ENCODE measurements around the gene COL5A1.
"Not testable (repeated sequence)": the region's sequence is repeated elsewhere in the genome, so short reads cannot be mapped to it uniquely, and the experiment has no call there.

The COL5A1 gene

DNA sequence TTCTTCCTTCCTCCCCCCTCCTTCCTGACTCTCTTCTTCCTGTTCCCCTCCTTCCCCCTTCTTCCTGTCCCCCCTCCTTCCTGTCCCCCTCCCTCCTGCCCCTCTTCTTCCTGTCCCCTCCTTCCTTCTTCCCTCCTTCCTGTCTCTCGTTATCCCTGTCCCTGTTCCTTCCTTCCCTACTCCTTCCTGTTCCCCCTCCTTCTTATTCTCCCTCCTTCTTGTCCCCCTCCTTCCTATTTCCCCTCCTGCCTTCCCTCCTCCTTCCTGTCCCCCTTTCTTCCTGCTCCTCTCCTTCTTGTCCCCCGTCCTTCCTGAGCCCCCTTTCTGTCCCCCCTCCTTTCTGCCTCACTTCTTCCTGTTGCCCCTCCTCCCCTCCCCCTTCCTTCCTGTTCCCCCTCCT is 70.6 kb downstream of the COL5A1 start:
- no peak for DNase-seq

DNA sequence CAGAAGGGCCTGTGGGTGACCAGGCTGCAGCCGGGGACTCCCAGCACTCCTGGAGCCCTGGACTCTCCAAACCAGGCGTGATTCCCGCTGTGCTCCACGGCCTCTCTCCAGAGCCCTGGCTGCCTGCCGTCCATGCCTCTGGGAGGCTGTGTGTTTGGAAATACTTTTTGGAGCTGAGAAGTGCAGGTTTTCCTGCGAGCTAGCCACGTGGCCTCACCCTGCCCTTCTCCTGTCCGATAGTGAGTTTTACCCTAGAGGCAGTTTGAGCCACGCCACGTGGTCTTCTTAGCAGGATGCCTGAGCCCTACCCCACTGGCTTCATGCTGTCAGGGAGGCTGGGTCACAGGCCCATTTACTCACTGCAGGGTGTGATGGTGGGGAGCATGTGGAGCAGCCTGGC is 71.3 kb downstream of the COL5A1 start:
- no peak for DNase-seq

DNA sequence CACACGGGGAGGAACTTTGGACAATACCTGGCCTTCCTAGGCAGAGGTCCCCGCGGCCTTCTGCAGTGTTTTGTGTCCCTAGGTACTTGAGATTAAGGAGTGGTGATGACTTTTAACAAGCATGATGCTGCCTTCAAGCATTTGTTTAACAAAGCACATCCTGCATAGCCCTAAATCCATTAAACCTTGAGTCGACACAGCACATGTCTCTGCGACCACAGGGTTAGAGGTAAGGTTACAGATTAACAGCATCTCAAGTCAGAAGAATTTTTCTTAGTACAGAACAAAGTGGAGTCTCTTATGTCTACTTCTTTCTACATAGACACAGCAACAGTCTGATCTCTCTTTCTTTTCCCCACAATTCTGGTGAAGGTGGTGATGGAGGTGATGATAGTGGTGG is 73.9 kb downstream of the COL5A1 start:
- DNase-seq, result not testable (repeated sequence)

DNA sequence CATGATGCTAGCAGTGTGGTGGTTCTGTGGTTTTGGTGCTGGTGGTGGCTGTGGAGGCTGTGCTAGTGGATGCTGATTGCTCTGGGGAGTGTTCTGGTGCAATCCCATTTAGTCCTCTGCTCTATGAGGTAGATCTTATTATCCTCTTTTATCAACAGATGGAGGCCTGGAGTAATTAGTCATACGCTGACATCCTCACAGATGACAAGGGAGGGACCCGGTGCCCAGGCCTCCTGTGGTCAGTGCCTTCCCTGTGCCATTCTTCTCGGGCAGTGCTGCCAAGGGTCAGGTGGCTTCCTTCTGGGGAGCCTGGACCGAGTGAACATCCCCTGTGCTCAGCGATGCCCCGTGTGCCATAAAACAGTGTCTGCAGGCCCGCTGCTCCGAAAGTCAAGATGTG is 74.5 kb downstream of the COL5A1 start:
- no peak for DNase-seq

DNA sequence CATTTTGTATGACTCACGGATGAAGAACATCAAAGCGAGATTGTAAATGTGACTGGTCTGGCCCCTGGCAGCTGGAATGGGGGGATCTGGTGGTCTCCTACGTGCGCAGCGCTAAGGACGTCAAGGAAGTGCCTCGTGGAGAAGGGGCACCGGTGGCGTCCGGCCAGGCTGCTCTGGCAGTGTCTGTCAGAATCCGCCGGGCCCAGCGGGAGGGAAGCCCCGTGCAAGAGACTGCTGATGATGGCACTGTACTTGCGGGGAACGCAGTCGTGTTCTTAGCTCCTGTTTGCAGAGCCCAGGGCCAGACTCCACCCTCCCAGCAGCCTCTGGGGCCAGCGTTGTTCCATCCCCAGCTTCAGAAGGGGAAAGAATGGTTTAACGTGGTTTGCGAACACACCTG is 75.5 kb downstream of the COL5A1 start:
- no peak for DNase-seq

DNA sequence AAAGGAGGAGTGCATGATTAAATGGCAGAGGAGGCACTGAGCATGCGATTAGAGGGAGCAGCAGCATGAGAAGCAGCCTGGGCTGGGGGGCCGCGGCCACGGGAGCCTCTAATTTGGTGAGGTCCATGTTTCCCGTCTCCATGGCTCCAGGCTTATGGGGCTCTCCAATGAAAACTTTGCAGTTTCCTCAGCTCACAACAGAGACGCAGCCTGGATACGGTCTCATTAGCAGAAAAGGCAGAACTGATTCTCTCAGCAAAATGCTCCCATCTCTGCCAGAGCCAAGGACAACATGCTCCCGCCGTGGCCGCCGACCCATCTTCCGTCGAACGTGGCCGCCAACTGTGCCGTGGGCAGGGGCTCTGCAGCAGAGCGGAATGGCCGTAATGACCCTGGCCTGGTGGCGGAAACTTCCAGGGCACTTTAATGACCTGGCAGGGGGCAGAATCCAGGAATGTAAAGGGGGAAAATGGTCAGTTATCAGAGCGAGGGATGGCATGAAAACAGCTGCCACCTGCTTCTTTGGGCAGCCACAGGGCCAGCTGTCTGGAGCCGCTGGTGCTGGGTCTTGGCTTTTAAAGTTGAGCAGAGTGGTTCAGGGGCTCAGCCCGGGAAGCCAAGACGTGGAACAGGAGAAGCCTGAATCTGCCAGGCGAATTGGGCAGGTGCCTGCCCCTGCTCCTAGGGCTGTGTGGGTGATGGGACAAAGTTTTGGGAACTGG is 76.5 kb downstream of the COL5A1 start:
- no peak for DNase-seq

DNA sequence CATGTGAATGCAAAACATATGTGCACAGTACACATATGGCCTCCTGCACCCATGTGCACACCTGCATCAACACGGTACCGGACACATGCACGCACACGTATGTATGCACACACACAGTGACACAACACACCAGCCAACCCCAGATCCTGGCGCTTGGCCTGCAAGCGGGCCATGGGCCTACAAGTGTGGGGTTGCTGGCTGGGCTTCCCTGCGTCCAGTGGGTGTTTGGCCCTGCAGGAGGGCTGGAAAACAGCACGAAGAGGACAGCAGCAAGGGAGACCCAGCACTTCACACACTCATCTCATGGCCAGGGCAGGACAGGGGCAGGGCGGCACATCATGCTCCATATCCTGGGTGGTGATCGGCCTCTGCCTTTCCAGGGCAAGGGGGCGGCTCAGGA is 77.7 kb downstream of the COL5A1 start:
- DNase-seq, result no peak

DNA sequence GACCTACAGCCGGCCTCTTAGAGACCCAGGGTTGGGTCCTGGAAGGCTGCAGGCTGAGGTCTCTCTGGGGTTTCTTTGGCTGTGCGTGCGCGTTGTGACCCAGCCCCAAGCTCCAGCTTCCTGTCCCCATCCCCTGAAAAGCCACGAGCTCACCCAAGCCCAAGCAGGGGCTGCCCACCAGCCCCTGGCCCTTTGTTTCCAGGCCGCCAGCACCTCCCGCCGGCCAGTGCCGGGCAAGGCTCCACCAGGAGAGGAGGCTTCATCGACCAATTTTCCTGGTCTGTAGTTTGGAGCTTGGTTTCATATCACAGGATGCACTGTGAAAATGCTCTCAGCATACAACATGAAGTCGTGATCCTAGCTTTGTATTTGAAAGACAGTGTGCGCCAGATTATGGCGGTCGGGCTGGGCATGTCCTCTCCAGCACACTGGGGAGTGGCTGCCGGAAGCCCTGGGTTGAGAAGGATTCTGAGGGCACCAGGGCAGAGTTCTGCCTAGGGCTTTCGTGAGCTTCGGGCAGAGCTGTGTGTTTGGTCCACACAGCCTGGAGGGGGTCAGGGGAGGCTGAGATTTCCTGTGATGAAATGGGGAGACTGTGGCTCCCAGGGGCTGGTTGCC is 78.6 kb downstream of the COL5A1 start:
- no peak for DNase-seq

DNA sequence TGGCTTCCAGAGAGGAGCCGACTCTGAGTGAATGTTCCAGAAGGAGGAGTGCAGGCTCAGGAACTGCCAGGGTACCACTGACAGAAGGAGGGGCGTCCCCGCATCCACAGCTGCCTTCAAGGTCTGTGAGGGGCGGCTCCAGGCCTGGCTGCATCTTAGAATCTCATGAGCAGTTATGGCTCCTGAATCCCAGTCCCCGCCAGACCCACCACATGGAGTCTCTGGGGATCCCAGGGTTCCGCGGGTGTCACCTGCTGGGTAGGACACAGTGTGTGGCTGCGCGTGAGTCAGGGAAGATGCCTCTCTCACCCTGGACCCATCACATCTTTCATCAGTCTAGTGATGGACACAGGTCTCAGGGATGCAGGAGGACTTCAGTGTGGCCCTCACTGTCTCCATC is 79.2 kb downstream of the COL5A1 start:
- DNase-seq, result no peak

DNA sequence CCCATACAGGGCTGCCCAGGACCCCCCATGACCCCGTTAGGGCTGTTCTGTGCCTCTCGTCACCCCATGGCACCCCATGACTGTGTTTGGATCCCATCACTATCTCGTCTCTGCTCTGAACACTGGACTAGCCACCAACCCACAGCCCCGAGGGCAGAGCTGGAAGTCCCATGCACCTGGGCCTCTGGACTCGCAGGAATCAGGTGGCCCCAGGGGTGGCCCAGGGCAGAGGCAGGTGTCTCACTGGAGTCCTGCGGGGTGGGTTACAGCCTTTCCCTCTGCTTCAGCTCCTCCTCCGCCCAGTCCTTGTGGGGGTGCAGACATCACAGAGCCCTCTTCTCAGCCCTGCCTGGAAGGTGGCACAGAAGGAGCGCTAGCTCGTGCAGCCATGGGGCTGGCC is 79.7 kb downstream of the COL5A1 start:
- DNase-seq, result no peak

DNA sequence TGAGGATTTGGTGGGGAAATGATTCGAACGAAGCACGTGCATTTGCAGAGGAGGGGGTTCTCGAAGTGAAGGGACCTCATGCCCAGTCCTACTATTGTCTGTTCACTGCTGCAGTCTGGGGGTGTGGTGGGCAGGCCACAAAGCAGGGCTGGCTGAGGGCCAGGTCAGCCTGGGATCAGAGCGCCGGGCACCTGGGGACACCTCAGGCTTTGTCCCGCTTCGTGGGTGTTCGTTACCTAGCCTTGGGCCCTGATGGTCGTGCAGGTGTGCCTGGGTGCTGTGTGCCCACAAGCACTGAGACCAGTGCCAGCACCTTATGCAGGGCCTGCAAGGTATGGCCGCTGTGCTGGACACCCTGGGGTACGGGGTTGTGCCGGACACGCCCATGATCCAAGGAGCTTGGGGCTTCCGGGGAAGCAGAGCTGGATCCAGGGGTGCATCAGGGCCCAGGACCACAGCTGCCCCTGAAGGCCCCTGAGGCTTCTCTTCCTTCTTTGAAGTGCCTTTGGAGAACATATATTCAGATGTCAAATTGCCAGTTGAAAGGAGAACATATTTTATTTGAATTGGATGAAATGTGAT is 80.6 kb downstream of the COL5A1 start:
- DNase-seq, result no peak

DNA sequence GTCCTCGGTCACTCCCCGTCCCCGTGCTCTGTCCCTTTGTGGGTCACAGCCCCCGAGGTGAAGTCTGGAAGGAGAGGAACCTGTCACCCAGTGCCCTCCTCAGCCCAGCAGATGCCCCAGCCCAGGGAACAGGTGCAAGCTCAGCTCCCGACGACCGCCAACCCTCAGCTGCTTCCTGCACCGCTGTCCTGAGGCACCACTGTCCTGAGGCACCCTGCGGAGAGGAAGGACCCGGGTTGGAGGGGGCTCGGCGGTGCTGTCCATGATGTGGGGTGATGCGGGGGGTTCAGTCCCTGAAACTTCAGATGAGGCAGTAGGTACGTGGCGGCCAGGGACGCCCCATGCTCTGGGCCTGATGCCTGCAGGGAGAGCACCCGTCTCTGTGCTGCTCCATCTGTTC is 81.4 kb downstream of the COL5A1 start:
- DNase-seq, result no peak

DNA sequence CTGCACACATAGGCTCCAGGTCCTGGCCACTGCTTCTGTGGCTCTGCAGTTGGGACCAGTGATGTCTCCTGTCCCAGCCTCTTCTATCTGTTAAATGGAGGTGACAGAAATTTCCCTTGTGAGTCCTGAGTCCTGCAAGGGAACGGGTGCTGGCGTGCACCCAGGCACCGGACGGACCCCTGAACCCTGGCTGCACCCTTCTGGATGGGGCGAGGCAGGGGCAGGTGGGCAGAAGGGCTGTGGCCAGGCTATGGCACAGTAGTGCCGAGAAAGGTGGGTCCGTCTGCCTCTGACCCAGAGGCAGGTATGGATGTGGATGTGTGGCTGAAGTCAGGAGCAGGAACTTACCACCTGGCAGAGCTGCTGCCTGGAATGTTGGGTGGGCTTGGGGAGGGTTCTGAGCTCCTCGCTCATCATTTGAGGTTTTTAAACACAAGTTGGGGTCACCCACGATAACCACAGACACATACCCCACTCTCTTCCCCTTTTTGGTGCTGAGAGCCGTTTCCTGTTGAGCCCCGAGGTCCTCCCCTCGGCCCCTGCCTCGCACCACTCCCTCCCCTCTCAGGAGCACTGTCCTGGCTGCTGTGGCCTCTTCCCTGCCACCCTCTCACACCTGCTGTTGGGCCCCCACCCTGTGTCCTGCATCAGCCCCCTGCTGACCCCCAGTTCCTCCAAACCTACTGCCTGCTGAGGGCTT is 82.0 kb downstream of the COL5A1 start:
- DNase-seq, result no peak

DNA sequence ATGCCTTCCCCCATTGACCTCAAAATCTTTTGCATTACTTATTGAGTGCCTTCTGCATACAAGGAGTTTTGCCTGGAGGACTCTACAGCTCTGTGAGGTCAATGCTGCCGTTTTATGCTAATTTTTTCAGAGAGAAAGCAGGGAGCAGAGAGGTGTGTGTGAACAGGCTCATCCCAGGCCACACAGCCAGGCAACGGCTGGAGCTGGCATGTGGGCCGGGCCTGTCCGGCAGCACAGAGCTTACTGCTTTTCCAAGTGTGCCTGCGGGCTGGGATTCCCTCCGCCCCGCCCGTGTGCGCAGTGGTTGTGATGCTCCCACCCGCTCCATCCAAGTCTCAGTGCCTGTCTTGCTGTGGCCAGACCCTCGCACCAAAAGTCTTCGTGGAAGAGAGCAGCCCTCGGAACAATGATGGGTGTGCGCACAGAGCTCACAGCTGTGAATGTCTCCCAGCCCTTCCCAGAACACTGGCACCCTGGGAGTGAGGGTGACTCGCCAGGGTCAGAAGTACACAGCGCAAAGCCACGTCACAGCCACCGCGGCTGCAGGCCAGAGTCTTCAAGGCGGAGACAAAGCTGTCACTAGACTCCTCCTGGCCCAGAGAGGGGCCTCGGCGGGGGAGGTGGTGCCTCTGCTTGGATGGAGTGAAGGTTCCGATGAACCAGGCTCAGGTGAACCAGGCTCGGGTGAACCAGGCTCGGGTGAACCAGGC is 82.8 kb downstream of the COL5A1 start:
- DNase-seq, result no peak

DNA sequence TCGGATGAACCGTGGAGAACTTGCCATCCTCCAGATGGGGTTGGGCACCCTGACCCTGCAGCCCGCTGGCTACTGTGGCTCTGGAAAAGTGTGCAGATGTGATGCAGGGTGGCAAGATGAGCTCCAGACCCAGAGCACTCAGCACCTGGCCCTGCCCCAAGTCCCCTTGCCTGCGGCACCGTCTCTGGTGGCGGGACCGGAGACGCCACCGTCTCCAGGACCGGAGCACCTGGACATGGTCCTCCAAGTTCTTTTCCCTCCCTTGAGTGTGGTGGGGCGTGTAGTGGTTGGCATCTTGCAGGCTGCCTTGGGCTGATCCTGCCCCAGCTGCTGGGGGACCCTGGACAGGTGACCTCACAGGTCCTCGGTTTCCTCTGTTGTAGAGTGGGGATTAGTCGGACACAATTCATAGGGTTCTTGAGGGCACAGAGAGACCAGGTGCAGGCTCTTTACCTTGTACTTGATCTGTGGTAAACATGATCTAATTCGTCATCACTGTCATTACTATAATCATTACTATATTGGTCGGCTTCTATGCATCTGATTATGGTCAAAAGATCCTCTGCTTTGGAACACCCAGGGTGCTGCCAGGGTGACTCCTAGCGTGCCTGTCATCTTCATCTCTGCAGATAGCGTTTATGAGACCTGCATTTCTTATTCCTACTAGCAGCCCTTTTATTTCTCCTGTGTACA is 83.5 kb downstream of the COL5A1 start:
- DNase-seq, result no peak

DNA sequence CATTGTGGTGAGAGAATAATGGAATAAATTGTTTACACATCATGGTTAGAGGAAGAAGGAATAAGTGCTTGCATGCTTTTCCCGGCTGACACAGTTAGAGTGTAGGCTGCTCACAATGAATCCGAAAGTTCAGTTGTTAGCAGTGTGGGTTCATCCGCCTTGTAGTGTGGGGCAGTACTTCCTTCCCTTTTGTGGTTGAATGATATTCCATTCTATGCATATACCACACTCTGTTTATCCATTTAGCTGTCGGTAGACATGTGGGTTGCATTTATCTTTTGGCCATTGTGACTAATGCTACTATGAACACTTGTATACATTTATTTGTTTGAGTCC is 84.0 kb downstream of the COL5A1 start:
- DNase-seq, result no peak

DNA sequence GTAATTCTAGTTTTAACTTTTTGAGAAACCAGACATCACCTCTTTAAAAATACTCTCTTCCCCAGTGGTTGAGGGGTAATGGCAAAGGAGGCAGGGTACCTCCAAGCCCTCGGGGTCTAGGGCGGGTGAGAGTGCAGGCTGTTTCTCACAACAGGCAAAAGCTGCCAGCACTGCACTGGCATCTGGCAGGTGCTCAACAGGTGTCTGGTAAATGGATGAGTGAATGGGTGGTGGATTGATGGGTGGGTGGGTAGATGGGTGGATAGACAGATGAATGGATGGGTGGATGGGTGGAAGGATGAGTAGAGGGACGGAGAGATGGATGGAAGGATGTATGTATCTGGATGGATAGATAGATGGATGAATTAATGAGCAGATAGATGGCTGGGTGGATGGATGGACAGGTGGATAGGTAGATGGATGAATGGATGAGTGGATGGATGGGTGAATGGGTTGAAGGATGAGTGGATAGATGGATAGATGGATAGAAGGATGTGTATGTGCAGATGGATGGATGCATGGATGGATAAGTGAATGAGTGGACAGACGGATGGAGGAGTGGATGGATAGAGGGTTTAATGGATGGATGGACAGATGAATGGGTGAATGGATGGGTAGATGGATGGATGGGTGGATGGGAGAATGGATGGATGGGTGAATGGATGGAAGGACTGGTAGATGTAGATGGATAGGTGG is 84.6 kb downstream of the COL5A1 start:
- no peak for DNase-seq

DNA sequence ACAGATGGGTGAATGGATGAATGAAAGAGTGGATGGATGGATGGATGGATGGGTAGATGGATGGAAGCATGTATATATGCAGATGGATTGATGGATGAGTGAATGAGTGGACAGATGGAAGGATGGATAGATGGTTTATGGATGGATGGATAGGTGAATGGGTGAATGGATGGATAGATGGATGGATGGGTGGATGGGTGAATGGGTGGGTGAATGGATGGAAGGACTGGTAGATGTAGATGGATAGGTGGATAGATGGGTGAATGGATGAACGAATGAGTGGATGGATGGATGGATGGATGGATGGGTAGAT is 85.1 kb downstream of the COL5A1 start:
- no peak for DNase-seq

DNA sequence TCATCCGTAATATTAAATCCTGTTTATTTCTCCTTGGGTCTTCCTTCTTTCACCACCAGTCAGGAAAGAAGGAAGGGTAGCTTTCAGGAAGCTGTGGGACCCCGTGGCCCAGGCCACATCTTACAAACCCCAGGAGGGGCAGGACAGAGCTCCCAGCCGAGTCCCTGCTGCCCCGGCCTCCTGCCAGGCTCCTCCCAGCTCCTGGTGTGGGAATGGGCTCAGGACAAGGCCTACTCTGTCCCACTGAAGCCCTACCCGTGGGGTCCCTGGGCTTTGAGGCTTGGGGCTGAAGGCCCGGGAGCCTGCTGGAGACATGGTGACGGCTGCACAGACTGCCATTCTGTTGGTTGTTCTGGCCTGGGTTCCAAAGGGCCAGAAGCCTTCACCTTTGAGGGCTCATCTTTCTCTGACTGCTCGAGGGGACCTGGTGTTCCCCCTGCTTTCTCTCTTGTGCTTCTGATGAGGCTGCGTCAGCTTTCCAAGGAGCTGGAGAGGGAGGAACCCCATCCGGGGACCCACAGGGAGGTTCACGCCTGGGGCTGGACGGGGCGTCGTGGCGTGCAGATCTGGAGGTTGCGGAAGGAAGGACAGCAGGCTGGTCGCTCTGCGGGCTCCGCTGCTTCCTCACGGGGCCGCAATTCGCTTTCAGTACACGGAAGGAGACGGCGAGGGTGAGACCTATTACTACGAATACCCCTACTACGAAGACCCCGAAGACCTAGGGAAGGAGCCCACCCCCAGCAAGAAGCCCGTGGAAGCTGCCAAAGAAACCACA is 86.6 kb downstream of the COL5A1 start:
- no peak for DNase-seq

DNA sequence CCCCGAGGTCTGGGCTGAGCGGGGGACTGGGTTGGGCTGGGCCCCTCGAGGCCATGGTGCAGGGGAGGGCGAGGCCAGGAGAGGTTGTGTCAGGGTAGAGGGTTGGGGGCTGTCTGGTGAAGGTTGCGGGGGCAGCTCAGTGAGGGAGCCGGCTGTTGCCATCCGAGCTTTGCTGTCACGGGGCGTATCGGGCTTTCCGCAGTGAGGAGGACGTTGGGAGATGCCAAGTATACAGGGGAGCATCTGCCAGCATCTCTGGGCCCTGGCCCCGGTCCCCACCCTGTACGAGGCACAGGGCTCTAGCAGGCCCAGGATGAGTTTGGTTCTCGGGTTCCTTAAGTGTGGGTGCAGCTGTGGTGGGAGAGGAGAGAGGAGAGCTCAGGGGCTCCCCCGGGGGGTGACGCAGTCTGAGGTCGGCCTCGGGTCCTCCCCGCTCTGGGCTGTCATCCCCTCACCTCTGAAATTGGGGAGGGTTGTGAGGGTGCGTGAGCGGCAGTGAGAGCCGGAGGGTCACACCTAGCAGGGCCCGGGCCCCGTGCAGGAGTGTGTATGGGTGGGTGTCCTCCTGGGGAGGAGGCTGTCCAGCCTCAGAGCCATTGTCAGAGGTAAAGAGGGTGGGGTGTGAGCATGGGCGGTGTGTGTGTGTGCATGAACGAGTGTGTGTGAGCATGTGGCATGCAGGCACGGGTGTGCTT is 87.3 kb downstream of the COL5A1 start:
- DNase-seq, result no peak

Data from NCI-H1436 treated with DMSO at 0.1 percent for 48 hours (cell line).